NCI-H345 (cell line): Measurements from ENCODE around the gene CCDC88C.
"Not testable (repeated sequence)": the region's sequence is repeated elsewhere in the genome, so short reads cannot be mapped to it uniquely, and the experiment has no call there.

Experiments
- DNase-seq: peaks from one replicate; lab custom pipeline; 2025; lab: John Stamatoyannopoulos, UW

CCDC88C gene

DNA sequence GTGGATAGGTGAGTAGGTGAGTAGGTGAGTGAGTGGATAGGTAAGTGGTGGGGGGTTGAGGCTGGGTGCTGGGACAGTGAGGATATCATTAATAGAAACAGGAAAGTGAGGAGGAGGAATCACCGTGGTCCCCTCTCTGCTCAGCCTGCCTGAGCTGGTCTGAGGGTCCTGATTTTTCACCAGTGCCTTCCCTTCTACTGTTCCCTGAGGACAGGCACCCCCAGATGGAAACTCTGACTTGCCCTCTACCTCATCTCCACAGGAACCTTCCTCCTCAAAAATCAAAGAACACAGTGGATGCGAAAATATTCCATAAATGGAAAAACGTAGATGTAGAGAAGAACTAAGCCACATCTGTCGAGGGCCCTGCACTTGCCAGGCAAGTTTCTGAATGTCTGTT, 175.0 kb downstream of the CCDC88C start:
- DNase-seq = no peak

GRCh38 chr14:91241863-91242262, 175.8 kb downstream of the CCDC88C start:
- DNase-seq = no peak

DNA sequence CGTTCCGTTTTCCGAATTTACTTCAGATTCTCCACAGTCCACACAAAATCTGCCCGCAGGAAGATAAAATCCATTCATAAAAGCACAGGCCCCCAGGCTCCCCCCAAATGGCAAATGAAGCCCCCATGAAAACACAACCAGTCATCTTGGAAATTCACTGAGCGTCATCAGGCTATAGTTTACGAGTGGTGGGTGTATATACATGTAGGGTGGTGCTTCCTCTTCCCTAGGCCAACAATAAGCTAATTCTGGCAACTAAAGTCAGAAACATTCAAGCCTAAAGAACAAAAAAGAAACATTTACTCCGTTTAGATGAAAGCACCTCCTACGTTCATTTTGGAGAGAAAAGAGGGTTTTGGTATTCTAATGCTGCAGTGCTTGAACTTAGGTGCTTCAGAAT, 179.0 kb downstream of the CCDC88C start:
- no peak for DNase-seq

- no peak for DNase-seq
Observed at GRCh38 chr14:91238085-91238484, 179.5 kb downstream of the CCDC88C start.

GRCh38 chr14:91237219-91237618, 180.4 kb downstream of the CCDC88C start:
- DNase-seq = no peak

GRCh38 chr14:91235841-91236240, 181.8 kb downstream of the CCDC88C start:
- no peak for DNase-seq

DNA sequence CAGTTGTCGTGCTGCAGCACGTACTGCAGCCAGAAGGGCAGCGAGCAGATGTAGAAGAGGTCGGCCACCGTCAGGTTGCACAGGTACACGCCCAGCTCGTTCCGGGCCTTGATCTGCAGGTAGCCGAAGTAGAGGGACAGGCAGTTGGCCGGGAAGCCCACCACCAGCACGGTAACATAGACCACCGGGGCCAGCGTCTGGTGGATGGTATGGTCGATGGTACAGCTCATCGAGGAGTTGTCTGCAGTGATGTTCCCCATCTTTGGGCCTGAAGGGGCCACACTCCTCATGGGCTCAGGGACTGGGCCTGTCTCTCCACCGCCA, 182.9 kb downstream of the CCDC88C start:
- DNase-seq = no peak

- DNase-seq = no peak
Observed at GRCh38 chr14:91233936-91234790, 183.5 kb downstream of the CCDC88C start.

DNA sequence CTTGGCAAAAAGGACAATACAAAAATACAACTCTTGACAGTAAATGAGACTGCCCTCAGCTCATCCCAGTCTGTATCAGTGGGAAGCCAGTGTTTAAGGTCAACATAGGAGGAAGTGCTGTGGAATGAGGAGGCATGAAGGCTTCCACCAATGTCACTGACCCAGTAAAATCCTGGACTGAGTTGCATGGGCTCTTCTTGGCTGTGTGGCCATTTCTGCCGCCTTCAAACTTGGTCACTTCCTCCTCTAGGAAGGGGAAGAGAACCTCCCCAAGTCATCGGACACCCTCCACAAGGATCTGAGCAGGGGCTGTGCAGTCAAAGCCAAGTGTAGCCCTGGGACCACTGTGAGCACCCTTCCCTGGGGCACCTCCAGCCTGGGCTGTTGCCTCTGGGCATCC, 185.0 kb downstream of the CCDC88C start:
- no peak for DNase-seq

DNA sequence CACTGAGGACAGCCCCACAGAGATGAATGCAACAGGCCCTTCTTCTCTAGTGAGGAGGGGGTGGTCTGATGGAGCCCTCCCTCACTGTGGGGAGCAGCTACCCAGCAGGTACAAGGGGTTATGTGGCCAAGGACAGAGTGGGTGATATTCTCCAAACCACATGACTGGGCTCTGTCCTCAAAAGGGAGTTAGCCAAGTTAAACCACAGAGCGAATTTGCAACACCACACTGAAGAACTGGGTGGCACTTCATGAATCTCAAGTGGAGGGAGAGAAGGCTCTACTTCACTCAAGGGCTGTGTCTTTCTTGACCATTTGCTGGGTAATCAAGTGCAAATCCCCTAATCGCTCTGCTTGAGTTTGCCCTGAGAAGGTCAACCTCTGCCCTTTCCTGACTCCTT, 185.6 kb downstream of the CCDC88C start:
- DNase-seq = no peak

GRCh38 chr14:91231446-91231845, 186.2 kb downstream of the CCDC88C start:
- DNase-seq = no peak

DNA sequence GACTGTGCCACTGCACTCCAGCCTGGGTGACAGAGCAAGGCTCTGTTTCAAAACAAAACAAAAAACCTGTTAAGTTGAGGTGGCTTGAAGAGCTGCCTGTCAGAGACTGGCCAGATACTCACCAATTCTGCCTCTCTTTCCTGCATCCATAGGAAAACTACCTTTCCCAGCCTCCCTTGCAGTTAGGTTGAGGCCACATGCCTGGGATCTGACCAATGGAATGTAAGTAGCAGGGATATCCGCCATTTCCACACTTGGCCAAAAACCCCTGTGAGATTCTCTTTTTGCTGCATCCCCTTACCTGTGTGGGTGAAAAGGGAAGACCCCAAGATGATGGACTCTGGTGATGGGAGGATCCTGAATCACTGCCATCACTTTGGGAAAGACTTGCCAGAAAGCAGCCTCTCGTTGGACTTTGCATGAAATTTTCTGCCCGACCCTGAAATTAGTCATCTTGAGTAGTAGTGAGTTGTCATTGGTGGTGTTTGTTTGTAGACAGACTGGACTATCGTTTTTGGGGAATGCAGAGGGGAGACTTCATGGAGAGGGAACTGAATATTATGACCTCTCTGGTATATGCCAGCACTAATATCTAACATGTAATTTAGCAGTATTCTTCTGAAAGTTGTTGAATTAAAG, 187.1 kb downstream of the CCDC88C start:
- DNase-seq = no peak

DNA sequence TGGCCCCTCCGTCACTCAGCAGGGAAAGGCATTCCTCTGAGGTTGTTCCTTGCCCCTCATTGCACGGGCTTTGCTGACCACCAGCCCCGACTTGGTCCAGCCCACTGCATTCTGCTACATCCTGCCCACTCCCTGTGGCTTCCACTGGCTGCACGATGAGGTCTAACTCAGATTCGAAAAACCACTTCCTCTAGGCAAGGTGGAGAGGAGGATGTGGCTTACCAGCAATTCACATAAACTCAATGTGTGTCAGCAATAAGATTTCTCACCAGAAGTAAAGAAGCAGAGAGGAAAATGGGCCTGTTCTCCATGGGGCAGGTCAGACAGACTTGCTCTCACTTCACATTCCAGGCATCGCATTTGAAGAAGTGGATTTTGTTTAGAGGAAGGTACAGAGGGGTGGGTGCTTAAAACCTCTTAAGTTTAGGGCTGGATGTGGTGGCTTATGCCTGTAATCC, 187.8 kb downstream of the CCDC88C start:
- DNase-seq = no peak

- DNase-seq = no peak
Observed at GRCh38 chr14:91229005-91229382, 188.6 kb downstream of the CCDC88C start.

DNA sequence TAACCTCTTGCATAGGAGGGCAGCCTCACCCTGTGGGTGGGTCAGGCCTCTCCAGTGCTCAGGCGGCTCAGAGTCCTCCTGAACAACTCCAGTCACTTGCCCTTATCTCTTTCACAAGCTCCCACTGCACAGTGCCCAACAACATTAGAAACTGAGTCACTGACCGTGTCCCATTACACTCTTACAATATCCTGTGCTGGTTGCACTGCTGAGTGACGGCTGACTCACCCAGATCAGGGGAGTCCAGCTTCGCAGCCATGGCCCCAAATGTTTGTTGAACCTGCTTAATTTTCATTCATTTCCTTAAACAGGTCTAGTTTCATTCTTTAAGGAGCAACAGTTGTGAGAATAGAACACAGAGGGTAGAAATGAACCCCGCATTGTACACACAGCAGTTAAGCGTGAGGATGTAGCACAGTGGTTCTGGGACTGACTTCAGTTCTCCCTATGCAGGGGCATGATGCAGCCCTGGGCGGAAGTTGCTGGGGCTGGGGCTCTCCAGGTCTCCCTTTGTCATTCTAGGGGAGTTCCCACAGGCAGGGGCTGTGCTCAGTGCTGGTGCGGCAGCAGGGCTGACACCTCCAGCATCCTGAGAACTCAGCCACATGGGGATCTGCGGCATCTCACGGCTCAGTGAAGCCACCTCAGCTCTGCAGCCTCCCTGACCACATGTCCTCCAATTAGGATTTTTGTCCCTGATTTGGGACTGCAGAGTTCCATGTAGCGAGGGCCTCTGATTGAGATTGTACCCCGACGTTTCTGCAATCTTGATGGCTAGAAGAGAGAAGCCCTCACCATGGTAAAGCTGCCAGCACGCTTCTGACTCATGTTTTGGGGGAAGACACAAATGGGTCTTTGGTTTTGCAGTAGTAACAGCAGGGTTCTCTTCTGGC, 189.3 kb downstream of the CCDC88C start:
- DNase-seq = no peak

DNA sequence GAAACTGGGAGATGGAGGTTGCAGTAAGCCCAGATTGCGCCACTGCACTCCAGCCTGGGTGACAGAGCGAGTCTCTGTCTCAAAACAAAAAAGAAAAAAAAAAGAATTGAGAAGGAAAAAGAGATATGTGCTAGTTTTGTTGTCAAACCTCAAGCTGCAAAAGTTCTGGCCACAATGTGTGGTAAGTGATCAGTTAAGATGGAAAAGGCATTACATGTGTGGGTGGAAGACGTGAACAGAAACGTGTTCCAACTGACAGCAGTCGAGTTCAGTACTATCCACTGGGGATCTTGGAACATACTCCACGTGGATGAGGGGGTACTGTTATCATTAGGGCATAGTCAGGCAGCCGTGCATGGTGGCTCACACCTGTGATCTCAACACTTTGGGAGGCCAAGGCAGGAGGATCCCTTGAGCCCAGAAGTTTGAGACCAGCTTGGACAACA, 190.4 kb downstream of the CCDC88C start:
- DNase-seq = no peak

GRCh38 chr14:91226360-91226759, 191.3 kb downstream of the CCDC88C start:
- not testable (repeated sequence) for DNase-seq

GRCh38 chr14:91225025-91225424, 192.6 kb downstream of the CCDC88C start:
- DNase-seq = peak; percentile 6

DNA sequence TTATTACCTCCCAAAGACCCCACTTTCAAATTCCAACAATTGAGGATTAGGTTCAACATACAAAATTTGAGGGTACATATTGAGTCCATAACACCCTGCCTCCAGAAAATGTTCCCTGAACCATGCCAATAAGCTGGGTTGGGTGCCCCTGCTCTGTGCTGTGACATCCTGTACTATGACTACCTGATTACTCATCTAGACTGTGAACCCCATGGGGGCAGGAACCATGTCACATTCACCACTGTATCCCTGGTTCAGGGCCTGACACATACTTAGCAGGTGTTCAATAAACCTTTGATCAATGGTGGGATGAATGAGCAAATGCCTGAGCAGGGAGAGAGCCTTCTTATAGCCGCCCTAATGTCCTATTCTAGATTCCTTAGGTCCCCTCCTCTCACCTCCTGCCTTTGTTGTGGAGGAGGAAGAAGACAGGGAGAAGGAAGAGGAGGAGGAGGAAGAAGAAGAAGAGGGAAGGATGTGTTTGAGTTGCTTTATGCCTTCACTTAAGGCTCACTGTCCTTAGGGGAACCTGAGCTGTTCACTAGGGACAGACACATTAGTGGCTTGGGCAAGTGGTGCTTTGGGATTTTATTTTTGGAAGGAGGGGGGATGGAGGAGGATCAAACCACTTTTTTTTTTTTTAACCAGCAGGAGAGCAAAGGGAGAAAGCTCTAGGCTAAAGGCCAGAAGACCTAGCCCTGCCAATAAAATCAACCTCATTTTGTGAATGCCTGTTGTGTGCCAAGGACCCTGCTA, 194.4 kb downstream of the CCDC88C start:
- no peak for DNase-seq
